GM13976 (cell line): ENCODE data around the gene ZNF333.
A peak's percentile ranks its signal among the peaks of the same experiment; 100 is the strongest.

ENCODE experiments used
- DNase-seq: peaks from one replicate; pipeline ENCODE4 v3.0.0; 2012; ENCODE audit warnings: low spot score
- in situ Hi-C: fragments of 300-500 bp; cut with MboI; formaldehyde crosslinking; loops from one replicate; pipeline ENCODE4 v1.12.0; 2022; ENCODE audit warnings: low sequenced_read_pairs, mixed read lengths, inconsistent platforms; ENCODE audit not compliant: unreplicated experiment
- TF ChIP-seq, protein P1 (sequence below): IDR thresholded peaks from 2 replicates; pipeline ENCODE4 v1.5.1; 2012; ENCODE audit warnings: borderline replicate concordance, mild to moderate bottlenecking; ENCODE audit not compliant: insufficient read depth; ENCODE audit errors: extremely low read depth, missing control alignments, control extremely low read depth

ZNF333 gene

DNA sequence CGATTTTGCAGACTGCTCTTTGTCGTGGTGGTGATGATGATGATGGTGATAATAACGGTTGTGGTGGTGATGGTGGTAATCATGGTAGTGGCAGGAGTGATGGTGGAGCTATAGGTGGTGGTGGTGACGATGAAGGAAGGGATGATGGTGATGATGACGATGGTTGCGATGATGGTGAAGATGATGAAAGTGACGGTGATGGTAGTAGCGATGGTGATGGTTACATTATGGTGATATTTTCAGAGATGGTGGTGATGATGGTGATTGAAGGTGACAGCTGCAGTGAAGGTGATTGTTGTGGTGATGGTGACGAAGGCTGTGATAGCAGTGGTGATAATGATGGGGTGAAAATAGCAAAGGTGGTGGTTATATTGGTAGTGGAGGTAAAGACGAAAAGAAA is 13.1 kb upstream of the ZNF333 start:
- in situ Hi-C loops = no loop called here
- TF ChIP-seq, protein P1, sequence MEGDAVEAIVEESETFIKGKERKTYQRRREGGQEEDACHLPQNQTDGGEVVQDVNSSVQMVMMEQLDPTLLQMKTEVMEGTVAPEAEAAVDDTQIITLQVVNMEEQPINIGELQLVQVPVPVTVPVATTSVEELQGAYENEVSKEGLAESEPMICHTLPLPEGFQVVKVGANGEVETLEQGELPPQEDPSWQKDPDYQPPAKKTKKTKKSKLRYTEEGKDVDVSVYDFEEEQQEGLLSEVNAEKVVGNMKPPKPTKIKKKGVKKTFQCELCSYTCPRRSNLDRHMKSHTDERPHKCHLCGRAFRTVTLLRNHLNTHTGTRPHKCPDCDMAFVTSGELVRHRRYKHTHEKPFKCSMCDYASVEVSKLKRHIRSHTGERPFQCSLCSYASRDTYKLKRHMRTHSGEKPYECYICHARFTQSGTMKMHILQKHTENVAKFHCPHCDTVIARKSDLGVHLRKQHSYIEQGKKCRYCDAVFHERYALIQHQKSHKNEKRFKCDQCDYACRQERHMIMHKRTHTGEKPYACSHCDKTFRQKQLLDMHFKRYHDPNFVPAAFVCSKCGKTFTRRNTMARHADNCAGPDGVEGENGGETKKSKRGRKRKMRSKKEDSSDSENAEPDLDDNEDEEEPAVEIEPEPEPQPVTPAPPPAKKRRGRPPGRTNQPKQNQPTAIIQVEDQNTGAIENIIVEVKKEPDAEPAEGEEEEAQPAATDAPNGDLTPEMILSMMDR = no peak
- no peak for DNase-seq

DNA sequence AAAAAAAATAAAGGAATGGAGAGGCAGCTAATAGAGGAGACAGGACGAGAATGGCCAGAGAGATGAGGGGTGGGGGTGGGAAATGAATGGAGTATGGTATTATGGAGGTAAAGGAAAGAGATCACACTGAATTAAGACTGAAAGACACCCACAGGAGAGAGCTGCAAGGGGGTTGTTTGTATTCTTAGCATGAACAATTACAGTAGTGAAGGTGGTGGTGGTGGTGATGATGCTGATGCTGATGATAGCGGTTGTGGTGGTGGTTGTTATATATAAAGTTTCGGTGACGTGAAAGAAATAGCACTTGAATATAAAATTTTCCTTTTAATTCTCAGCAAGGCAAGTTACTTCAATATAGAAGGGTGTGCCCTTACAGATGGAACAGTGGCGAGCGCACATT is 12.4 kb upstream of the ZNF333 start:
- in situ Hi-C loops = no loop called here
- DNase-seq = no peak
- TF ChIP-seq, protein P1 = no peak

DNA sequence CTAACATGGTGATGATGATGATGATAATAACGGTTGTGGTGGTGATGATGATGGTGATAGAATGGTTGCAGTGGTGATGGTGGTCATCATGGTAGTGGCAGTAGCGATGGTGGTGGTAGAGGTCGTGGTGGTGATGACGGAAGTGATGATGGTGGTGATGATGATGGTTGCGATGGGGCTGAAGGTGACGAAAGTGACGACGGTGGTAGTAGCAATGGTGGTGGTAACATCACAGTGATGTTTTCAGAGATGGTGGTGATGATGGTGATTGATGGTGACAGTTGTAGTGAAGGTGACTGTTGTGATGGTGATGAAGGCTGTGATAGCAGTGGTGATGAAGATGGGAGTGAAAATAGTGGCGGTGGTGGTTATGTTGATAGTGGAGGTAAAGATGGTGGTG is 11.6 kb upstream of the ZNF333 start:
- DNase-seq = no peak
- TF ChIP-seq, protein P1 = no peak
- in situ Hi-C loops = no loop called here

DNA sequence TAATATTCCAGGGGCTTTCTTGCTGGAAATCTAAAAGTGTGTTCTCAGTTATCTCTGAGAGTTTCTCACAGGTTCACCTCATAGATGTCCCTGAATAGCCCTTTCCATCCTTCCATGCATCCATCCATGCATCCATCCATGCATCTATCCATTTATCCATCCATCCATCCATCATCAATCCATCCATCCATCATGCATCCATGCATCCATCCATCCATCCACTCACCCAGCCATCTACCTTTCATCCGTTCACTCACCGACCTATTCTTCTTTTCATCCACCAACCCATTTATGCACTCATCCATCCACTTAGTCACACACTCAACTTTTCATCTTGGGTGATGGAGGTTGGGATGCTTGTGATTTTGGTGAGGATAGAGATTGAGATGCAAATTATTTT is 7.8 kb upstream of the ZNF333 start:
- in situ Hi-C loops = no loop called here
- DNase-seq = no peak
- TF ChIP-seq, protein P1 = no peak

DNA sequence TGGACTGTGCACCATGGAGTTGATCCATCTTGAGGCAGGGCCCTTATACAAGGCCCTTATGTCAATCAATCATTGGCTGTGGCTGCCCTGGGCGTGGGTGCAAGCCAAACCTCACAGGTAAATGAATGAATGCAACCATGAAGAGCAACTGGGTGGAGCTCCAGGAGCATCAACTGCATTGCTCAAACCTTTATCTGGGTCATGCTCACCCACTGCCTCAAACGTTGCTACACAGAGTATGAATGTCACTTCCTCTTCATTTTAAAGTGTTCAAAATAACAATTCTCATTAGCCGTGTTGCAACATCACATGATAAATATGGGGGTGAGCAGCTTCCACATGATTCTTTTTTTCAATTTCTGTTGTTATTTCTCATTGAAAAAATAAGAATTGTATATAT is 6.4 kb upstream of the ZNF333 start:
- TF ChIP-seq, protein P1 = no peak
- in situ Hi-C loops = no loop called here
- no peak for DNase-seq

DNA sequence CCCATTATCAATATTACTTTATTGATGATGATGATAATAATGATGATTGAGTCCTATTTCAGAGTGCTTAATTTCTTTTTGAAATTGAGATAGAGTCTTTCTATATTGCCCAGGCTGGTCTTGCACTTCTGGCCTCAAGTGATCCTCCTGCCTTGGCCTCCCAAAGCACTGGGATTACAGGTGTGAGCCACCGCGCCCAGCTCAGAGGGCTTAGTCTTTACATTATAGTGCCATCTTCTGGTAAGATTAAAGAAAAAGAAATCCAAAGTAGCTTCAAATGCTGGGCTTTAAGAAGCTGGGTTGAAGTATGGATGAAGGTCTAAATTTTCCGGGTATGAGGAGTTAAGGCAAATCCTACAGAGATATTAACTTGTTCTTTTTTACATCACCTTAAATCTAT is 3.4 kb upstream of the ZNF333 start:
- TF ChIP-seq, protein P1 = peak; percentile 39
- no peak for DNase-seq
- in situ Hi-C loops = loop anchor here (5.0 kb wide), 1 partner anchor 114 kb away; the partner anchor contains the start of gene NDUFB7

DNA sequence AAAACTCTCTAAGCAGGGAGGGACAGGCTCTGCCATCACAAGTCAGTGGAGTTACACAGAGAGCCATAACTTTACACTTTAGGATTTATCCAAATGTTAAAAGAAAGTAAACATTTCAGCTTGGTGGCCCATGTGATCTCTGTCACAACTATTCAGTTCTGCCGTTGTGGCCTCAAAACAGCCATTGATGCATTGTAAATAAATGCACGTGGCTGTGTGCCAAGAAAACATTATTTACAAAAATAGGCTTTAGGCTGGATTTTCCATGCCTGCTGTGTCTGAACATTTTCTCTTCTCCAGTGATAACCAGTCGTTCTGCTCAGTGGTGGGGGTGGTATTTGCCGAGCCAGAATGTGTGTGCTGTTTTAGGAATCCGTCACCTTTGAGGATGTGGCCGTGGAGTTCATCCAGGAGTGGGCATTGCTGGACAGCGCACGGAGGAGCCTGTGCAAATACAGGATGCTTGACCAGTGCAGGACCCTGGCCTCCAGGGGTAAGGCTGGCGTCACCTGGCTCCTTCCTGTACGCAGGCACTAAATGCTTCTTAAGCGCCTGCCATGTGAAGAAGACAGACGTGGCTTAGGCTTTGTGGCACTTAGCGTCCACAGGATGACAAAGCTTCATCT is 4.9 kb downstream of the ZNF333 start:
- DNase-seq = no peak
- in situ Hi-C loops = no loop called here
- TF ChIP-seq, protein P1 = no peak
